HCT116 (cell line): ENCODE measurements around the gene MED31.

ENCODE experiments used
- EZH2phosphoT487 ChIP-seq: fragments of 200-600 bp; IDR thresholded peaks from 2 replicates; pipeline ENCODE4 v1.6.1; 2018; ENCODE audit warnings: antibody characterized with exemption, borderline replicate concordance
- POLR2AphosphoS5 ChIP-seq: IDR thresholded peaks from 2 replicates; pipeline ENCODE4 v1.6.1; 2011; ENCODE audit warnings: mild to moderate bottlenecking, low read depth, low read length, moderate library complexity
- TF ChIP-seq, protein P1 (sequence below), 3 experiments: fragments of 200-600 bp in 1 of 3; sonication (generic) in 1 of 3; IDR thresholded peaks in 2 of 3; conservative IDR thresholded peaks in 1 of 3; 2 replicates each; pipeline ENCODE4 v1.5.1; 2012 to 2017; ENCODE audit warnings: low read depth in 2 of 3, low read length in 2 of 3, antibody characterized with exemption in 1 of 3, borderline replicate concordance in 1 of 3, control low read depth in 1 of 3, mild to moderate bottlenecking in 1 of 3, mixed read lengths in 1 of 3, mixed run types in 1 of 3, moderate library complexity in 1 of 3; ENCODE audit not compliant: insufficient read depth in 1 of 3
- TF ChIP-seq, protein P2 (sequence below): IDR thresholded peaks from 2 replicates; pipeline ENCODE4 v1.6.1; 2012

DNA sequence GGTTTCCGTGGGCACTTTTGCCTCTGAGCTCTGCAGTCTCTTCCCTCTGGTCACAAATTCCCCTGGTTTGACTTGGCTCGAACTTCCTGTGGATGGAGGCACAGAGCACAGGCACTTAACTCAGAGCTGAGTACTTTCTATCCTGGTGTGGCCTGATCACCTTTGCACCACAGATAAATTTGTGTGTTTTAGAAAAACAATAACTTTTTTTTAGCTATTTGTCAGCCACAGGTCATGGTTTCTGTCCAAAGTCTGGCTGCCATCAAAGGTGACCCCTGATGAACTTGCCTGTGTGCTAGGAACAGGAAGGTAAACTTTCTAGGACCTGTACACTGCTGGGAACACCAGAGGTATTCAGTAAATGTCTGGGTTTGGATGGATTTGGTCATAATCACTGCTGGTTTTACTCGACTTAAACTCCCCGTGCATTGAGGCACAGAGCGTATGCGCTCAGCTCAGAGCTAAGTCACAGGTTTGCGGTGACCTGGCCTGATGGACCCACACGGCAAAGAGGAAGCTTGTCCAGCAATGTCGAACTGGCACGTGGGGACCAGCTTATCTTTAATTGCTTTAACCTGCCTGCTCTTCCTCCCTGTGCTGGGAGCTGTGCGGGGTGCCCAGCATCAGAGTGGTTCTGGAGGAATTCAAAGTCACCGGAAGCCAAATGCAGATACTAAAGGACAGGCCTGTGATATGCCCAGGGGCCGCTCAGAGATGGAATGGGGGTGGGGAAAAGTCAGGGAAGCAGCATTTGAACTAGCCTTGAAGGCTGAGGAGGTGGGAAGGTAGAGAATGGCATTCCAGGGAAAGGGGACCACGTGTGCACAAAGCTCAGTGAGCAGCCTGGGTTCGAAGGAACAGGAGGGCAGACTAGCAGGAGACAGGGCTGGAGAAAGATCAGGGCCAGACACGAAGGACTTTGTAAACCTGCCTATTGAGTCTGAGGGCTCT lies 48.9 kb upstream of the MED31 start:
- TF ChIP-seq POLR2AphosphoS5 = no peak
- TF ChIP-seq, protein P1, sequence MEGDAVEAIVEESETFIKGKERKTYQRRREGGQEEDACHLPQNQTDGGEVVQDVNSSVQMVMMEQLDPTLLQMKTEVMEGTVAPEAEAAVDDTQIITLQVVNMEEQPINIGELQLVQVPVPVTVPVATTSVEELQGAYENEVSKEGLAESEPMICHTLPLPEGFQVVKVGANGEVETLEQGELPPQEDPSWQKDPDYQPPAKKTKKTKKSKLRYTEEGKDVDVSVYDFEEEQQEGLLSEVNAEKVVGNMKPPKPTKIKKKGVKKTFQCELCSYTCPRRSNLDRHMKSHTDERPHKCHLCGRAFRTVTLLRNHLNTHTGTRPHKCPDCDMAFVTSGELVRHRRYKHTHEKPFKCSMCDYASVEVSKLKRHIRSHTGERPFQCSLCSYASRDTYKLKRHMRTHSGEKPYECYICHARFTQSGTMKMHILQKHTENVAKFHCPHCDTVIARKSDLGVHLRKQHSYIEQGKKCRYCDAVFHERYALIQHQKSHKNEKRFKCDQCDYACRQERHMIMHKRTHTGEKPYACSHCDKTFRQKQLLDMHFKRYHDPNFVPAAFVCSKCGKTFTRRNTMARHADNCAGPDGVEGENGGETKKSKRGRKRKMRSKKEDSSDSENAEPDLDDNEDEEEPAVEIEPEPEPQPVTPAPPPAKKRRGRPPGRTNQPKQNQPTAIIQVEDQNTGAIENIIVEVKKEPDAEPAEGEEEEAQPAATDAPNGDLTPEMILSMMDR (IDR thresholded peaks at IDR 0.05 in 2 of 3, conservative IDR thresholded peaks at IDR 0.05 in 1 of 3; ENCODE audit: borderline replicate concordance in 1 of 3, insufficient read depth in 1 of 3, low read depth in 2 of 3, low read length in 2 of 3) = no peak
- no peak for TF ChIP-seq EZH2phosphoT487
- TF ChIP-seq, protein P2, sequence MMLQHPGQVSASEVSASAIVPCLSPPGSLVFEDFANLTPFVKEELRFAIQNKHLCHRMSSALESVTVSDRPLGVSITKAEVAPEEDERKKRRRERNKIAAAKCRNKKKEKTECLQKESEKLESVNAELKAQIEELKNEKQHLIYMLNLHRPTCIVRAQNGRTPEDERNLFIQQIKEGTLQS = no peak
